Right cardiac atrium (tissue), 5 donors: Measurements from ENCODE around the gene ITPK1. TPM values are rescaled to one million over a fixed set of nuclear protein-coding genes. Genes with fewer than 3 reads are reported as not detected.
A peak's percentile ranks its signal among the peaks of the same experiment; 100 is the strongest.

Experiments
- ATAC-seq, 2 donors: fragments of 200-7000 bp; cut with Tn5 transposase; one replicate each; pipeline versions ENCODE4 v1.8.0 to v1.9.1; 2020; ENCODE audit warnings: moderate library complexity in 2 of 2, mild to moderate bottlenecking in 1 of 2
- DNase-seq, 3 donors: peaks; one replicate each; pipeline ENCODE4 v3.0.0-alpha.2; 2020
- H3K27ac ChIP-seq: one replicate; pipeline ENCODE4 v1.5.1; 2013; ENCODE audit warnings: mild to moderate bottlenecking, low read length, control low read depth, moderate library complexity
- H3K27me3 ChIP-seq: one replicate; pipeline ENCODE4 v1.6.1; 2013; ENCODE audit not compliant: control insufficient read depth, insufficient read depth
- H3K4me1 ChIP-seq: one replicate; pipeline ENCODE4 v1.6.1; 2013; ENCODE audit warnings: low read length; ENCODE audit not compliant: control insufficient read depth, insufficient read depth
- H3K4me3 ChIP-seq: one replicate; pipeline ENCODE4 v1.5.1; 2013; ENCODE audit warnings: low read length, control low read depth
- H3K9me3 ChIP-seq: one replicate; pipeline ENCODE4 v1.6.1; 2013; ENCODE audit warnings: low read length; ENCODE audit not compliant: control insufficient read depth
- WGBS: extraction: QIAGEN DNeasy Blood & Tissue Kit; methylation state at CpG from one replicate; pipeline ENCODE4 v1.1.7; 2013; 5-methylcytosine and 5-hydroxymethylcytosine counted together
- intact Hi-C, 4 donors: fragments of 100-400 bp; cut with DNase I; formaldehyde crosslinking; loops; one replicate each; pipeline versions ENCODE4 v1.11.0 to v1.14.0; 2022 to 2023
- polyA plus RNA-seq: library from polyadenylated mRNA; stranded (reverse); fragments of 200-250 nt; gene quantifications from one replicate; pipeline ENCODE4 v1.2.3, GENCODE V29; 2013
- total RNA-seq, 4 donors: library from RNA; stranded (reverse); fragmentation: NEBNext Ultra II Directional; extraction: Animal tissue kit (Norgen Biotek cat#: 25700); gene quantifications; one replicate each; pipeline ENCODE4 v1.2.1, GENCODE V29; 2021
- donor health status: healthy with polysubstance abuse.
- donor health status: DM: no; HTN: yes; CAD: no.
- donor health status: DM: no; HTN: no; CAD: no.
- donor health status: DM: no; HTN: yes; CAD: no; lungs with severe emphysema.
- donor health status: DM: yes; HTN: yes; CAD: no.

ITPK1 gene
- total and polyA plus RNA-seq, 5 donors = 78.2 to 135 (median 128) TPM

DNA sequence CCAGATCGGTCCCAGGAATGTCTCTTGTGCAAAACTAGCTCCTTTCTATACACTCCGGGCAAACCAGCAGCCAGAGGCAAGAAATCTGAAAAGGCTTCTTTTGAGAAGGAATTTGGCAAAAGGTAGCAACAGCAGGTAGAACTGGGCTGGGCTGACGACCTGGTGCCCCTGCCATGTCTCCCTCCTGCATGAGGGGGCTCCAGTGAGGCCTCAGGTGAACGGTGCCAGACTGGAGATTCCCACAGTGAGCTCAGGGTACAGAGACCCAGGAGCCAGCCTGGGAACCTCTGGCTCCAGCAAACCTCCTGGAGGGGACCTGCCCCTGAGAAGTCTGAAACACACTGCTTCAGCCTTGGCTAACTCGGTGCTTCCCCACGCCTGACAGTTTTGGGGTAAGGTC is 10.8 kb downstream of the ITPK1 start:
- Histone ChIP-seq H3K4me3 (no peak overlapping the region), H3K4me1 (peaks cover 7% of the 10 kb centered on the region), H3K9me3 (no peaks in the 10 kb centered on the region), H3K27ac (no peak overlapping the region), H3K27me3 (no peaks in the 10 kb centered on the region)
- WGBS = 77% methylated on average over 6 of the region's 6 CpGs
- ATAC-seq = no peak
- no peak for DNase-seq
- intact Hi-C loops = no loop called here

GRCh38 chr14:93103392-93104080 is 12.2 kb downstream of the ITPK1 start:
- Histone ChIP-seq H3K9me3 (no peaks in the 10 kb centered on the region), H3K4me1 (peaks cover 17% of the 10 kb centered on the region), H3K27me3 (no peaks in the 10 kb centered on the region), H3K27ac (no peak overlapping the region), H3K4me3 (no peak overlapping the region)
- WGBS = 85% methylated on average over 9 of the region's 9 CpGs
- intact Hi-C loops = no loop called here
- DNase-seq (peak in 1 of 3 donors; percentile 70), ATAC-seq (peak; percentile 9 to 15)

GRCh38 chr14:93102141-93102540 is 13.6 kb downstream of the ITPK1 start:
- no peak for DNase-seq
- no peak overlapping the region for H3K27ac ChIP-seq
- ATAC-seq = no peak
- peaks cover 20% of the 10 kb centered on the region for H3K4me1 ChIP-seq
- no peak overlapping the region for H3K4me3 ChIP-seq
- no peaks in the 10 kb centered on the region for H3K27me3 ChIP-seq
- 95% methylated on average over 10 of the region's 10 CpGs for WGBS
- intact Hi-C loops = no loop called here
- H3K9me3 ChIP-seq = no peaks in the 10 kb centered on the region

DNA sequence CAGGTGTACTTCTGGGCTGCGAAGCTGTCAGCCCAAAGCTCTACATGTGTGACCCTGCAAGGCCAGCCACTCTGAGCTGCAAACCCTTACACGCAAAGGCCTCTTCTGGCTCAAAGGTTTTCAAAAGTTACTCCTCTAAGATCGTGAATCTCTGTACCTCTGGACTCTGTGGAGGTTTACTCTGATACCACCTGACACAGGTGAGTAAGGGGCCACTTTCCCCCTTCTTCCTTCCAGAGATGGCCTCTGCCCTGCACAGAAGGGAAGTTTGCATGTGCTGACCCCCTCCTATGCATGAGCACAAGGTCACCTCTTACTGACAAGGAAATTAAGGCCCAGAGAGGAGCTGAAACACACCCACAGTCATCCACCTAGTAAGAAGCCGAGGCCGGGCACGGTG is 14.5 kb downstream of the ITPK1 start:
- Histone ChIP-seq H3K4me3 (no peak overlapping the region), H3K27me3 (no peaks in the 10 kb centered on the region), H3K9me3 (no peaks in the 10 kb centered on the region), H3K27ac (no peak overlapping the region), H3K4me1 (peaks cover 21% of the 10 kb centered on the region)
- DNase-seq (no peak), ATAC-seq (no peak)
- intact Hi-C loops = no loop called here
- 90% methylated on average over 6 of the region's 6 CpGs for WGBS

- DNase-seq = no peak
- no peak overlapping the region for H3K27ac ChIP-seq
- intact Hi-C loops = no loop called here
- peaks cover 21% of the 10 kb centered on the region for H3K4me1 ChIP-seq
- no peaks in the 10 kb centered on the region for H3K27me3 ChIP-seq
- 84% methylated on average over 7 of the region's 7 CpGs for WGBS
- H3K9me3 ChIP-seq = no peaks in the 10 kb centered on the region
- H3K4me3 ChIP-seq = no peak overlapping the region
- no peak for ATAC-seq
Measured at GRCh38 chr14:93100570-93100969, 15.2 kb downstream of the ITPK1 start.

DNA sequence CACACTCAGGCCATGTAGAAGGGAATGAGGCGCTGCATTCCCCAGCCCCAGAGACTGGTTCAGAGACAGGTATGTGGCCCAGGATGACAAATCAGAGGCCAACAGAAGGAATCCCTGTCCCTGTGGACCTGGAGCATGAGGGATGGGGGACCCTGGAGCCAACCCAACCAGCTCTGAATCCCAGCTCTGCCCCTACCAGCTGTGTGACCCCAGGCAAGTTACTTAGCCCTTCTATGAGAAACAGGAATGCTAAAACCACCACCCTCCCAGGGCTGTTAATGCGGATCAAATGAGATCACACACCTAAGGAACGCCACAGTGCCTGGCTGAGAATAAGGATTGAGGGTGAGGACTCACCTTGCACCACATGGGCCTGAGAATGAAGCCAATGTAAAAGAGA is 15.6 kb downstream of the ITPK1 start:
- DNase-seq (peak in 1 of 3 donors; percentile 27), ATAC-seq (no peak)
- Histone ChIP-seq H3K4me3 (no peak overlapping the region), H3K9me3 (no peaks in the 10 kb centered on the region), H3K4me1 (peaks cover 21% of the 10 kb centered on the region), H3K27me3 (no peaks in the 10 kb centered on the region), H3K27ac (no peak overlapping the region)
- intact Hi-C loops = no loop called here
- WGBS = 94% methylated on average over 3 of the region's 3 CpGs

GRCh38 chr14:93099643-93100042 is 16.1 kb downstream of the ITPK1 start:
- 89% methylated on average over 9 of the region's 9 CpGs for WGBS
- intact Hi-C loops = no loop called here
- ATAC-seq (no peak), DNase-seq (peak in 1 of 3 donors; percentile 42)
- Histone ChIP-seq H3K27me3 (no peaks in the 10 kb centered on the region), H3K9me3 (no peaks in the 10 kb centered on the region), H3K27ac (no peak overlapping the region), H3K4me3 (no peak overlapping the region), H3K4me1 (peaks cover 21% of the 10 kb centered on the region)

GRCh38 chr14:93099196-93099595 is 16.5 kb downstream of the ITPK1 start:
- intact Hi-C loops = no loop called here

GRCh38 chr14:93096691-93097322 is 18.9 kb downstream of the ITPK1 start:
- peak; percentile 68 to 74 for ATAC-seq
- peaks cover 39% of the 10 kb centered on the region for H3K4me1 ChIP-seq
- H3K27ac ChIP-seq = peak overlapping the region; percentile 77
- WGBS = 68% methylated on average over 13 of the region's 13 CpGs
- no peaks in the 10 kb centered on the region for H3K27me3 ChIP-seq
- DNase-seq = peak; percentile 48 to 83 (median 78)
- H3K4me3 ChIP-seq = no peak overlapping the region
- intact Hi-C loops = no loop called here
- no peaks in the 10 kb centered on the region for H3K9me3 ChIP-seq

More at GRCh38 chr14:93099196-93099595, 16.5 kb downstream of the ITPK1 start:
- Histone ChIP-seq H3K27me3 (no peaks in the 10 kb centered on the region), H3K27ac (peak overlapping the region; percentile 7), H3K4me3 (no peak overlapping the region), H3K4me1 (peaks cover 21% of the 10 kb centered on the region), H3K9me3 (no peaks in the 10 kb centered on the region)
- 57% methylated on average over 7 of the region's 7 CpGs for WGBS
- DNase-seq (no peak), ATAC-seq (no peak)

DNA sequence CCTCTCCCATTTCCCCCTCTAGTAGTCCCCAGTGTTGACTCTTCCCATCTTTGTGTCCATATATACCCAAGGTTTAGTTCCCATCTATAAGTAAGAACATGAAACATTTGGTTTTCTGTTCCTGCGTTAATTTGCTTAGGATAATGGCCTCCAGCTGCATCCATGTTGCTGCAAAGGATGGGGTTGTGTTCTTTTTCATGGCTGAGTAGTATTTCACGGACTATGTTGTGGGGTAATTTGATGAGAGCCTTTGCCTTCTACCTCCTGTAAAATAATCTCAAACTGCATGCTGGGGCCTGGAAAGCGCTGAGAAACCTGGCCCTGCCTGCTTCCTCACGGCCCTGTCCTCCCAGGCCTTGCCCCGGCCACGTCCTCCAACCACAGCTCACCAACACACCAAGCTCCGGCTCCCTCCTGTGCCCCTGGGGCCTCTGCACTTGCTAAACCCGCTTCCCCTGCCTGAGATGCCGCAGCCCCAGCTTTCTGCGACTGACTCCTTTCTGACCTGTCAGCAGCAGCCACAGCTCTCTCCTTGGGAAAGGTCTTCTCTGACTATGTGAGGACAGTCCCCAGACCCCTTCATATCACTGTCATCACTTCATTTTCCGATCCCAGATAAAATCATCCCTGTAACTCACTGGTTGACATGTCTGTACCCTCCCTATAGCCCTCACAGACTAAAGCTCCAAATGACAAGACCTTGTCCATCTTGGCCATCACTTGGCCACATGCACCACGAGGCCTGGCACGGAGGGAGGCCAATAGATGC is 19.8 kb downstream of the ITPK1 start:
- Histone ChIP-seq H3K4me3 (no peak overlapping the region), H3K4me1 (peaks cover 45% of the 10 kb centered on the region), H3K27ac (no peak overlapping the region), H3K9me3 (no peaks in the 10 kb centered on the region), H3K27me3 (no peaks in the 10 kb centered on the region)
- ATAC-seq (no peak), DNase-seq (peak in 1 of 3 donors; percentile 37)
- intact Hi-C loops = no loop called here
- 84% methylated on average over 13 of the region's 13 CpGs for WGBS
